ENCODE measurements around the gene CEP95. TPM values are rescaled to one million over a fixed set of nuclear protein-coding genes. Genes with fewer than 3 reads are reported as not detected.
A peak's percentile ranks its signal among the peaks of the same experiment; 100 is the strongest.
"Not testable (repeated sequence)": the region's sequence is repeated elsewhere in the genome, so short reads cannot be mapped to it uniquely, and the experiment has no call there.

CEP95 gene
- total RNA-seq: 50.8 TPM

DNA sequence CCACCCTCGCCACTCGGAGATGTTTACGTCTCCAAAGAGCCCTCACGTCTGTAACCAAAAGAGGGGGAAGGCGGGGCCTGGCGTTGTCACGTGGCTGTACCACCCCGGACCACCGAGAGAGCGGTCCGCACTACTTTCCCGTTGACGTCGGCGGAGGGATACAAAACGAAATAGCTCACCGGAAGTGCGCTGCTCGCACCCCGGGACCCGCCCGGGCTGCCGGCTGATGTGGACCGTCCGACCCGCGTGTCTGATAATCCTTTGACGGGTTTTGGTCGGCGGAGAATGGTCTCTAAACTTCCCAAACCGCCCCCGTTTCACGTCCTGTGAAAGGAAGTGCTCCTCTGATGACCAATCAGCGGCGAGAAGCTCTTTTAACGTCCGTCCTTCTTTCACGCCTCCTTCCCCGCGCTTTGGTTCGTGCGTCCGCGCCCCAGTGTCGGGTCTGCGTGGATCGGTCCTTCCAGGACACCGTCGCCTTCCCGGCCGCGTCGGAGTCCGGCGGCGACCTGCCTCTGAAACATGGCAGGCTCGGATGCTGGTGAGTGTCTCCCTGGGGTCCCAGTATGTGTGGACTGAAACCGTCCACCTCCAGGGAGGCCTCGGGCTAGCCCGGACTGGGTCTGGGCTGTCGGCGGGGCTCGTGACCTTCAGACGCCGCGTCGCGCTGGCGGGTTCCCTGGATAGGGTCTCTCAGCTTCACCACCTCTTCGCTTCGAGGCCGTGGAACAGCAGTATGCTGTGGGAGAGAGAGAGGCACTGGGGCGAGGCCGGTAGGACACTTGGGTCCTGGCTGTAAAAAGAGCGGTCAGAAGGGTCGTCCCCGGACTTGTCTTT is at the start of gene CEP95:
CEP95 (plus strand) TSS at position 402 of the 837 bp plus-strand sequence; CDS start at position 523, 121 bp downstream.
- Histone ChIP-seq H3K27me3 (no peaks in the 10 kb centered on the region), H3K36me3 (peaks cover 4 to 46% of the 10 kb centered on the region in 2 donors), H3K27ac (peak within 1 kb of the TSS; percentile 99), H3K9me3 (no peaks in the 10 kb centered on the region), H3K4me1 (peaks cover 57% of the 10 kb centered on the region), H3K4me3 (peak within 1 kb of the TSS; percentile 76 to 89)
- intact Hi-C loops (cut with DNase I): no loop called here
- peak in 1 of 2 donors; percentile 98 for DNase-seq (ENCODE audit: extremely low spot score in 2 of 2)
- TF ChIP-seq, protein P1, sequence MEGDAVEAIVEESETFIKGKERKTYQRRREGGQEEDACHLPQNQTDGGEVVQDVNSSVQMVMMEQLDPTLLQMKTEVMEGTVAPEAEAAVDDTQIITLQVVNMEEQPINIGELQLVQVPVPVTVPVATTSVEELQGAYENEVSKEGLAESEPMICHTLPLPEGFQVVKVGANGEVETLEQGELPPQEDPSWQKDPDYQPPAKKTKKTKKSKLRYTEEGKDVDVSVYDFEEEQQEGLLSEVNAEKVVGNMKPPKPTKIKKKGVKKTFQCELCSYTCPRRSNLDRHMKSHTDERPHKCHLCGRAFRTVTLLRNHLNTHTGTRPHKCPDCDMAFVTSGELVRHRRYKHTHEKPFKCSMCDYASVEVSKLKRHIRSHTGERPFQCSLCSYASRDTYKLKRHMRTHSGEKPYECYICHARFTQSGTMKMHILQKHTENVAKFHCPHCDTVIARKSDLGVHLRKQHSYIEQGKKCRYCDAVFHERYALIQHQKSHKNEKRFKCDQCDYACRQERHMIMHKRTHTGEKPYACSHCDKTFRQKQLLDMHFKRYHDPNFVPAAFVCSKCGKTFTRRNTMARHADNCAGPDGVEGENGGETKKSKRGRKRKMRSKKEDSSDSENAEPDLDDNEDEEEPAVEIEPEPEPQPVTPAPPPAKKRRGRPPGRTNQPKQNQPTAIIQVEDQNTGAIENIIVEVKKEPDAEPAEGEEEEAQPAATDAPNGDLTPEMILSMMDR (IDR thresholded peaks at IDR 0.05): peak in 1 of 3 experiments; percentile 8
- TF ChIP-seq POLR2A (IDR thresholded peaks at IDR 0.05): peak in 1 of 2 donors; percentile 70
- TF ChIP-seq POLR2AphosphoS5 (IDR thresholded peaks at IDR 0.05; ENCODE audit: insufficient read depth in 1 of 2, low read depth in 1 of 2): peak; percentile 55 to 96

DNA sequence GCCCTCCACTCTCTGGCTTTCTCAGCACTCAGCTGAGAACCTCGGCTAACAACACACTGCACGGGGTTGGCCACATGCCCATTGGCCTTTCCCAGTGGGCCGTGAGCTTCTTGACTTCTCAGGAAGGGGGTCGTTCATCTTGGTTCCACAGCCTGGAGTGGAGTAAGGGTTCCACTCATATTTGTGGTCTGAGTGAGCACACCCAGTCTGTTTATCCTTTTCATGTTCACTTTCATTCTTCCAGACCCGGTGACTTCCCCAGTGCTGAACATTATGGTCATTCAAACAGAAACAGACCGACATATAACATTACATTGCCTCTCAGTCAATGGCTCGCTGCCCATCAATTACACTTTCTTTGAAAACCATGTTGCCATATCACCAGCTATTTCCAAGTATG is 49.6 kb upstream of the CEP95 start:
- intact Hi-C loops (cut with DNase I): no loop called here

DNA sequence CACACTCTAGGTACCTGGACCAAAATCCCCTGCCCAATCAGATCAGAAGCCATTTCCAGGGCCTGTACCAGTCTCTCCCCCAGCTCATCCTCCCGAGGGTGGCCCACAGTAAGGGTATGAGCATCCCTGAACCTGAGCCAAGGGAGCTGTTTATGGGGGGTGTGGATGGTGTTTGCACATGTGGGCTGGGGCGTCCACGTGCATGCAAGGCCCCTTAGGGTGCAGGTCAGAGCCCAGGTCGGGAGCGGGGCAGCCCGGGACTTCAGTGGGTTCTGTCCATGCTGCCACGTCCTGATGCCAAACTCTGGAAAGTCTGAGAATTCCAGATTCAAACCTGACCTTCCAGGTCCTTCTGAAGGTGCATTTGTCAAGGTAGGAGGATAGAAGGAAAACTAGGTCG is 48.0 kb upstream of the CEP95 start:
- Histone ChIP-seq H3K9me3 (no peaks in the 10 kb centered on the region), H3K27me3 (no peaks in the 10 kb centered on the region), H3K4me3 (no peak overlapping the region), H3K36me3 (no peaks in the 10 kb centered on the region), H3K27ac (no peak overlapping the region), H3K4me1 (no peaks in the 10 kb centered on the region)
- TF ChIP-seq, protein P1 (IDR thresholded peaks at IDR 0.05): no peak
- TF ChIP-seq POLR2AphosphoS5 (IDR thresholded peaks at IDR 0.05; ENCODE audit: insufficient read depth in 1 of 2, low read depth in 1 of 2) (no peak), POLR2A (IDR thresholded peaks at IDR 0.05) (no peak)
- intact Hi-C loops (cut with DNase I): no loop called here
- DNase-seq (ENCODE audit: extremely low spot score in 2 of 2): no peak

More for the DNA sequence above, 49.6 kb upstream of the CEP95 start:
- H3K4me3 ChIP-seq: no peak overlapping the region
- H3K27me3 ChIP-seq: no peaks in the 10 kb centered on the region
- H3K9me3 ChIP-seq: no peaks in the 10 kb centered on the region
- H3K4me1 ChIP-seq: no peaks in the 10 kb centered on the region
- no peak for DNase-seq (ENCODE audit: extremely low spot score in 2 of 2)
- no peaks in the 10 kb centered on the region for H3K36me3 ChIP-seq
- no peak overlapping the region for H3K27ac ChIP-seq
- TF ChIP-seq POLR2AphosphoS5 (IDR thresholded peaks at IDR 0.05; ENCODE audit: insufficient read depth in 1 of 2, low read depth in 1 of 2) (no peak), POLR2A (IDR thresholded peaks at IDR 0.05) (no peak)

GRCh38 chr17:64459284-64459747 is 47.5 kb upstream of the CEP95 start:
- intact Hi-C loops (cut with DNase I): no loop called here

GRCh38 chr17:64459818-64460217 is 47.0 kb upstream of the CEP95 start:
- H3K27ac ChIP-seq; H3K27me3 ChIP-seq; H3K9me3 ChIP-seq; intact Hi-C loops (cut with DNase I); H3K36me3 ChIP-seq; H3K4me1 ChIP-seq; H3K4me3 ChIP-seq; DNase-seq (ENCODE audit: extremely low spot score in 2 of 2): not testable (repeated sequence)

More at GRCh38 chr17:64459284-64459747, 47.5 kb upstream of the CEP95 start:
- DNase-seq (ENCODE audit: extremely low spot score in 2 of 2): no peak
- no peak overlapping the region for H3K4me3 ChIP-seq
- H3K27ac ChIP-seq: no peak overlapping the region
- H3K27me3 ChIP-seq: no peaks in the 10 kb centered on the region
- H3K9me3 ChIP-seq: no peaks in the 10 kb centered on the region
- no peaks in the 10 kb centered on the region for H3K36me3 ChIP-seq
- no peaks in the 10 kb centered on the region for H3K4me1 ChIP-seq
- TF ChIP-seq, protein P1 (IDR thresholded peaks at IDR 0.05): no peak
- no peak for TF ChIP-seq POLR2A (IDR thresholded peaks at IDR 0.05)
- TF ChIP-seq POLR2AphosphoS5 (IDR thresholded peaks at IDR 0.05; ENCODE audit: insufficient read depth in 1 of 2, low read depth in 1 of 2): no peak

DNA sequence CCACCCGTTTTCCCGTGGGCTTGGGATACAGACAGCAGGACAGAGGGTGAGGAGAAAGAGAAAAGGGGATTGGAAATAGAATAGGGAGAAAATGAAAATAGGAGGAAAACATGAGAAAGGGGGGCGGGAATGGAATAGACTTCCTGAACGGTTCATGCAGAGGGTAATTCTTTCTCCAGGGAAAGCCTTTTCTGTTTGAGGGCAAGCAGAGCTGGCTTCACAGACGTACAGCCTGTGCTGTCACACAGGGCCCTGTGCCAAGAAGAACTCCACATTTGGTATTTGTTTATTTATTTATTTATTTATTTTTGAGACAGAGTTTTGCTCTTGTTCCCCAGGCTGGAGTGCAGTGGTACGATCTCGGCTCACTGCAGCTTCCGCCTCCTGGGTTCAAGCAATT is 45.8 kb upstream of the CEP95 start:
- no peaks in the 10 kb centered on the region for H3K27me3 ChIP-seq
- no peak overlapping the region for H3K27ac ChIP-seq
- intact Hi-C loops (cut with DNase I): no loop called here
- no peaks in the 10 kb centered on the region for H3K4me1 ChIP-seq
- no peak for DNase-seq (ENCODE audit: extremely low spot score in 2 of 2)
- TF ChIP-seq, protein P1 (IDR thresholded peaks at IDR 0.05): no peak
- TF ChIP-seq POLR2A (IDR thresholded peaks at IDR 0.05) (no peak), POLR2AphosphoS5 (IDR thresholded peaks at IDR 0.05; ENCODE audit: insufficient read depth in 1 of 2, low read depth in 1 of 2) (no peak)
- no peaks in the 10 kb centered on the region for H3K36me3 ChIP-seq
- H3K4me3 ChIP-seq: no peak overlapping the region
- no peaks in the 10 kb centered on the region for H3K9me3 ChIP-seq

Data from vagina (tissue), 2 donors.